ENCODE measurements around the gene DNM2.
A peak's percentile ranks its signal among the peaks of the same experiment; 100 is the strongest.

DNM2 gene

DNA sequence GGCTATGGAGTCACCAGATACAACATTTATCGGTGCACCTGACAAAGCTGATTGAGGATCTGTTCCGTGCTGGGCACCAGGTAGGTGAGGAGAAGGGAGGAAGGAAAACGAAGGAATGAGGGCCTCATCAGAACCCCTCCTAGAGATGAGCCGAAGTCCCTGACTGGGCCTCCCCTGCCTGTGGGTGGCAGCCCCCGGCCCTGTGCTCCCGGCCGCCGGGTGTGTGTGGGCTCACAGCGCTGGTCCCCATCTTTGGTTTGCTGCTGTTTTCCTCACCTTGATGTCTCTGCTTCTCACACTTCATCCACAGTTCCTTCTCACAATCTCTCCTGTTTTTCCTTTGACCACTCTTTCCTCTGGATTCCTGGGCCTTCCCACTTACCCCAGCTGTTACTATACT lies 85.4 kb downstream of the DNM2 start:
- Histone ChIP-seq H2AFZ (ENCODE audit: low read length, unreplicated experiment) (no peak overlapping the region), H3K79me2 (ENCODE audit: control insufficient read depth, insufficient read depth, low read length, unreplicated experiment) (no peaks in the 10 kb centered on the region), H3K4me1 (ENCODE audit: control insufficient read depth, insufficient read depth, low read length, unreplicated experiment) (no peaks in the 10 kb centered on the region), H3K36me3 (ENCODE audit: insufficient read depth, low read length) (peaks cover 5% of the 10 kb centered on the region; the same call in 1 of the 2 replicates), H3K4me3 (ENCODE audit: low read depth, low read length) (no peak overlapping the region), H3K27me3 (ENCODE audit: insufficient read depth, low read length) (no peaks in the 10 kb centered on the region), H3K27ac (ENCODE audit: low read depth, low read length) (no peak overlapping the region)

DNA sequence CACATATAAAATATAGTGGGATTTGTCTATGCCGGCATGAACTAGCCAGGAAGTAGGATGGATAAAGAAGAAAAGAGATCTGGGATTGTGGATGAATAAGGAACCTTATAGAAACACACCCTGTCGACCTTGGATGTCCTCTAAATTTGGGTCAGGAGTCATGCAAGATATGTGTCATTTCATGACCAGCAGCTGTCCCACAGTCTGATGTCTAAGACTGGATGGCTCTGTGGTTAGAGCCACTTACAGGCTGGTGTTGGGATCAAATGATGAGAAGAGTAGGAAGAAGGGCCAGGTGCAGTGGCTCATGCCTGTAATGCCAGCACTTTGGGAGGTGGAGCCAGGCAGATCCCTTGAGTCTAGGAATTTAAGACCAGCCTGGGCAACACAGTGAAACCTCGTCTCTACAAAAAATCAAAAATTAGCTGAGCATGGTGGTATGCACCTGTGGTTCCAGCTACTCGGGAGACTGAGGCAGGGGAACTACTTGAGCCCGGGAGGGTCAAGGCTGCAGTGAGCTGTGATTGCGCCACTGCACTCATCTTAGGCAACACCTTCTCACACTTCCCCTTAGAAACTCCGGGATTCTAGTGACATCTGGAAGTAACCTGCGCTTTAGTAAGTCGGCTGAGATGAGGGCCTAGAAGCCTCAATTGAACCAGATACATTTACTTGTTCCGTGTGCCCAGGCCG lies 87.3 kb downstream of the DNM2 start:
- H2AFZ ChIP-seq (ENCODE audit: low read length, unreplicated experiment), result no peak overlapping the region
- no peaks in the 10 kb centered on the region for H3K79me2 ChIP-seq (ENCODE audit: control insufficient read depth, insufficient read depth, low read length, unreplicated experiment)
- no peaks in the 10 kb centered on the region for H3K27me3 ChIP-seq (ENCODE audit: insufficient read depth, low read length)
- H3K4me1 ChIP-seq (ENCODE audit: control insufficient read depth, insufficient read depth, low read length, unreplicated experiment), result no peaks in the 10 kb centered on the region
- H3K27ac ChIP-seq (ENCODE audit: low read depth, low read length), result no peak overlapping the region
- peaks cover 14% of the 10 kb centered on the region; the same call in 1 of the 2 replicates for H3K36me3 ChIP-seq (ENCODE audit: insufficient read depth, low read length)
- H3K4me3 ChIP-seq (ENCODE audit: low read depth, low read length), result no peak overlapping the region

DNA sequence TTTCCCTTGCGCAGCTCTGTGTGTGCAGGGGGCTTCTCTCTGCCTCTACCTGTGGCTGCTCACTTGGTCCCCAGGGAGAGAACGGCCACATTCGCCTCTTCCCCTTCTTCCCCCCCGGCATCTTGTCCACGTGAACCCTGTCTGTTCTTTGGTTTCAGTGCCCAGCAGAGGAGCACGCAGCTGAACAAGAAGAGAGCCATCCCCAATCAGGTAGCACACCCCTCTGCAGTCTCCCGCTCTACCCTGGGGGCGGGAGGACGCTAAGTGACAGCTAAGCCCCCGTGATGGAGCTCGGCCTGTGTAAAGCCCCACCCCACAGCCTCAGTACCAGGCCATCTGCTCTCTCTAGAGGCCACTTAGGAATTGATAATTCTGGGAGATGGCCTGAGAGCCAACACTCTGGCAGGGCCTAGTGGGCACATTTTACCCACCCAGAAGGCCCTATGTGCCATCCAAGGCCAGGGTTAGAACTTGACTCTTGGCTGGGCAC lies 87.9 kb downstream of the DNM2 start:
- H3K79me2 ChIP-seq (ENCODE audit: control insufficient read depth, insufficient read depth, low read length, unreplicated experiment), result no peaks in the 10 kb centered on the region
- no peak overlapping the region for H3K27ac ChIP-seq (ENCODE audit: low read depth, low read length)
- H3K4me3 ChIP-seq (ENCODE audit: low read depth, low read length), result no peak overlapping the region
- H2AFZ ChIP-seq (ENCODE audit: low read length, unreplicated experiment), result no peak overlapping the region
- H3K27me3 ChIP-seq (ENCODE audit: insufficient read depth, low read length), result no peaks in the 10 kb centered on the region
- peaks cover 14% of the 10 kb centered on the region; the same call in 1 of the 2 replicates for H3K36me3 ChIP-seq (ENCODE audit: insufficient read depth, low read length)
- no peaks in the 10 kb centered on the region for H3K4me1 ChIP-seq (ENCODE audit: control insufficient read depth, insufficient read depth, low read length, unreplicated experiment)

DNA sequence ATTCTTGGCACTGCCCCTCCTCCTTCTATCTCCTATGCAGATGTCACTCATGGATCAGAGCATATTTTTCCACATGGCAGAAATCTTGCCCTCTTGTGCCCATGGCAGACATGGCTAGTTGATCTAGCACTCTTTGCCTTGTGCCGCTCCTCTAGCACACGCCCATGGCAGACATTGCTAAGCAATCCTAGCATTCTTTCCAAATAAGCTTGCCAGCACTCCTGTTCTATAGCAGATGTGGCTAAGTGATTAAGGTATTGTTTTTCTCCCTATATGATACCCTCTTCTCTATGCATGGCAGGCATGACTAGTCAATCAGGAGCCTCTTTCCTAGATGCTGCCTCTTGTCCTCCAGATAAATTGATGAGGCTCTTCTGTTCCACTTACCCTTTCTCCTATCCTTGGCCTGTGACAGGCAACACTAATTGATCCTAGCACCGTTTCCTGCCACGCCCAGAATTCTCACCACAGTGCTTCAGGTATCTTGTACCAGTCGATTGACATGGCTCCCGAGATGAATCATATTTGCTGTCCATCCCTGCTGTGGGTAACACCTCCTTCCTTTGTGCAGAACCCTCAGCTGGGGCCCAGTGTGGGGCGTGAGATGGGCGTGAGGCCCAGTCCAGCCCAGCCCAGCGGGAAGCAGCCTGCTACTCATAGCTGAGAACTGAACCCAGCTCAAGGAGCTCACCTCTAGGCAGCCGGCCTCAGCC lies 91.2 kb downstream of the DNM2 start:
- peaks cover 17% of the 10 kb centered on the region; the same call in 1 of the 2 replicates for H3K36me3 ChIP-seq (ENCODE audit: insufficient read depth, low read length)
- no peak overlapping the region for H3K27ac ChIP-seq (ENCODE audit: low read depth, low read length)
- H3K27me3 ChIP-seq (ENCODE audit: insufficient read depth, low read length), result no peaks in the 10 kb centered on the region

DNA sequence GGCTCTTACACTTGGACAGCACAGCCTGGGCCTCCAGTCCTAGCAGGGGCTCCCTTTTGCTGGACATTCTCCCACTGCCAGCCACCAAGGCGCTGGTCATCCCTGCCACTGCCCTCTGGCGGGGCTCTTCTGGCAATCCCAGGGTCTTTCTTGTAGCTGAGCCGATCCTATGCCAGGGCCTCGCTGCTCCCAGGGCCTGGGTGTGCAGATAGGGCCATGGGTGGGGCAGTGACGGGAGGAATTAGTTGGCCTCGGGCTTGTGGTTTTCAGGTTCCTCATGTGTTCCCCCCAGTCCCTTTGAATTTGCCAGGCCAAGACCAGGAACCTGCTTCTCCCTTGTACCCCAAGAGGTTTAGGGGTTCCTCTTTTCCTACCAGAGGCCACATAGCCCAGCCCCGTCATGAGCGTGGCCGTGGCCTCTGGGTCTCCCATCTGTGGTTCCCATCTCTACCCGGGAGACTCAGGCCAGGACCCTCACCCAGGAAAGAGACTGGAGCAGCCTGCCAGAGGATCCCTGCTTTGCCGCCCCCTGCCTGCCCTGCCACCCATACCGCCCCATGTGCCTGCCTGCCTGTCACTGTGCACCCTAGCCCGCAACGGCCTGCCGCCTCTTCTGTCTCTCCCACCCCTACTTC lies 91.9 kb downstream of the DNM2 start:
- H3K4me3 ChIP-seq (ENCODE audit: low read depth, low read length), result no peak overlapping the region
- peaks cover 23% of the 10 kb centered on the region for H3K4me1 ChIP-seq (ENCODE audit: control insufficient read depth, insufficient read depth, low read length, unreplicated experiment)
- H3K36me3 ChIP-seq (ENCODE audit: insufficient read depth, low read length), result peaks cover 22% of the 10 kb centered on the region; the same call in 1 of the 2 replicates
- no peak overlapping the region for H3K27ac ChIP-seq (ENCODE audit: low read depth, low read length)
- H2AFZ ChIP-seq (ENCODE audit: low read length, unreplicated experiment), result no peak overlapping the region
- H3K79me2 ChIP-seq (ENCODE audit: control insufficient read depth, insufficient read depth, low read length, unreplicated experiment), result peaks cover 3% of the 10 kb centered on the region
- H3K27me3 ChIP-seq (ENCODE audit: insufficient read depth, low read length), result no peaks in the 10 kb centered on the region

More for the DNA sequence above, 91.2 kb downstream of the DNM2 start:
- Histone ChIP-seq H3K4me3 (ENCODE audit: low read depth, low read length) (no peak overlapping the region), H3K4me1 (ENCODE audit: control insufficient read depth, insufficient read depth, low read length, unreplicated experiment) (peaks cover 17% of the 10 kb centered on the region), H3K79me2 (ENCODE audit: control insufficient read depth, insufficient read depth, low read length, unreplicated experiment) (no peaks in the 10 kb centered on the region), H2AFZ (ENCODE audit: low read length, unreplicated experiment) (no peak overlapping the region)

DNA sequence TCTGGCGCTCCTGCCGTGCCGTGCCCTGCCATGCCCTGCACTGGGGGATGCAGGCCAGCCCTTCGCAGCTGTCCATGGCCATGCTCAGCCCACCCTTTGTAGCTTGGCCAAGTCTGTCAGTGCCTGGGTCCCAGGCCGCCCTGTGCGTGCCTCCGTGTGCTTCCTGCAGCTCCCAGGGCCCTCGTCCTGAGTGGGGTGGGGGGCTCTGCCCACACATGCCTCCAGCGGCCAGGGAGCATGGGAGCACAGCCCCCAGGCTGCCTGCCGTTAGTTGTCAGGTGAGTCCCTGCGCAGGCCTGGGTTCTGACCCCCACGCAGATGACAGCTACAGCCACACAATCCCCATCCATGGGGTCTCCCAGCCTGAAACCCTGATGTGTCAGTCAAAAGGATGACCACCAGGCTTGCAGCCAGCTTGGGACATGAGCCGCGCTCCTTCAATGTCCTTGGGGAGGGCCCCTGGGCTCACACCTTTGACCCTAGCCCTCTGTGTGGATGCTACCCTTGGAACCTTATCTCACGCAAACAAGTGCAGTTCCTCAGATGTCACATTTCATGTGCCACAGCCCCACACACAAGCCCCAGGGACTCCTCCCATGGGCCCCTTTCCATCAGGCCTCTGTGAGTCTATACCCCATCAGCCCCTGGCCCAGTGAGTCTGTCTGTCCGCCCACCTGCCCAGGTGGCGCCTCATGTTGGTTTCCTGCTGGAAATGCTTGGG lies 93.7 kb downstream of the DNM2 start:
- H3K27ac ChIP-seq (ENCODE audit: low read depth, low read length), result peak overlapping the region; percentile 50; the same call in 1 of the 2 replicates

DNA sequence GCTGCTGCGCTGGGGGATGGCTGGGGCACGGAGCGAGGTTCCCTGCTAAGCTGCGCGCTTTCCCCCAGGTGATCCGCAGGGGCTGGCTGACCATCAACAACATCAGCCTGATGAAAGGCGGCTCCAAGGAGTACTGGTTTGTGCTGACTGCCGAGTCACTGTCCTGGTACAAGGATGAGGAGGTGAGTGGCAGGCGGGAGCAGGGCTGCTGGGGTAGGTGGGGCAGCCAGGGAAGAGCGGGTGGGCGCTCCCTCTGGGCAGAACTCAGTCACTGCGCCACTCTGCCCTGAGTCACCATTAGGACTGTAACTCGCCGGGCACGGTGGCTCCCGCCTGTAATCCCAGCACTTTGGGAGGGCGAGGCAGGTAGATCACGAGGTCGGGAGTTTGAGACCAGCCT lies 94.3 kb downstream of the DNM2 start:
- H3K79me2 ChIP-seq (ENCODE audit: control insufficient read depth, insufficient read depth, low read length, unreplicated experiment), result peaks cover 27% of the 10 kb centered on the region
- peak overlapping the region; percentile 50; the same call in 1 of the 2 replicates for H3K27ac ChIP-seq (ENCODE audit: low read depth, low read length)
- no peaks in the 10 kb centered on the region for H3K27me3 ChIP-seq (ENCODE audit: insufficient read depth, low read length)
- no peak overlapping the region for H2AFZ ChIP-seq (ENCODE audit: low read length, unreplicated experiment)
- peaks cover 20% of the 10 kb centered on the region; the same call in 1 of the 2 replicates for H3K36me3 ChIP-seq (ENCODE audit: insufficient read depth, low read length)
- H3K4me1 ChIP-seq (ENCODE audit: control insufficient read depth, insufficient read depth, low read length, unreplicated experiment), result peaks cover 35% of the 10 kb centered on the region
- H3K4me3 ChIP-seq (ENCODE audit: low read depth, low read length), result no peak overlapping the region

More for the DNA sequence above, 93.7 kb downstream of the DNM2 start:
- H2AFZ ChIP-seq (ENCODE audit: low read length, unreplicated experiment), result no peak overlapping the region
- H3K36me3 ChIP-seq (ENCODE audit: insufficient read depth, low read length), result peaks cover 20% of the 10 kb centered on the region; the same call in 1 of the 2 replicates
- H3K79me2 ChIP-seq (ENCODE audit: control insufficient read depth, insufficient read depth, low read length, unreplicated experiment), result peaks cover 20% of the 10 kb centered on the region
- no peak overlapping the region for H3K4me3 ChIP-seq (ENCODE audit: low read depth, low read length)
- H3K27me3 ChIP-seq (ENCODE audit: insufficient read depth, low read length), result no peaks in the 10 kb centered on the region
- H3K4me1 ChIP-seq (ENCODE audit: control insufficient read depth, insufficient read depth, low read length, unreplicated experiment), result peaks cover 35% of the 10 kb centered on the region

DNA sequence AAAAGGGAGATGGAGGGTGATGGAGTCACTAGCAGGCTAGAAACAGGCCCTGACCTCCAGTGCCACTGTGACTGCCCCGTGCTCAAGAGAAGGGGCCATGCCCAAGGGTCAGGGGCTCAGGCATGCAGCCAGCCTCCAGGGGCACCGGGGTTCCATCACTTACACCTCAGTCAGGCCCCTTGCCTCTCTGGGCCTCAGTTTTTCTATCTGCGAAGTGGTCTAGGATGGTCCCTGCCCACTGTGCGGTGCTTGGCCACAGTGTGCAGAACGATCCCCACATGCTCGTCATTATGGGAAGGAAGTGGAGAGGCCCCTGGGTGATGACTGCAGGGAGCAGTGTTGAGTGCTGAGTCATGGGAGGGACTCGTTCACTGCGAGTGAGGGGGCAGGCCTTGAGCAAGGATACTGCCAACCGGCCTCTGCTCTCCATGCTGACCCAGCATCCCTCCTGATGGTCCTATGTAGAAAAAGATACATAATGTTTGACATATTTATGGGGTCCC lies 95.1 kb downstream of the DNM2 start:
- H3K36me3 ChIP-seq (ENCODE audit: insufficient read depth, low read length), result peaks cover 20% of the 10 kb centered on the region; the same call in 1 of the 2 replicates
- peak overlapping the region; percentile 98 for H3K27ac ChIP-seq (ENCODE audit: low read depth, low read length)

DNA sequence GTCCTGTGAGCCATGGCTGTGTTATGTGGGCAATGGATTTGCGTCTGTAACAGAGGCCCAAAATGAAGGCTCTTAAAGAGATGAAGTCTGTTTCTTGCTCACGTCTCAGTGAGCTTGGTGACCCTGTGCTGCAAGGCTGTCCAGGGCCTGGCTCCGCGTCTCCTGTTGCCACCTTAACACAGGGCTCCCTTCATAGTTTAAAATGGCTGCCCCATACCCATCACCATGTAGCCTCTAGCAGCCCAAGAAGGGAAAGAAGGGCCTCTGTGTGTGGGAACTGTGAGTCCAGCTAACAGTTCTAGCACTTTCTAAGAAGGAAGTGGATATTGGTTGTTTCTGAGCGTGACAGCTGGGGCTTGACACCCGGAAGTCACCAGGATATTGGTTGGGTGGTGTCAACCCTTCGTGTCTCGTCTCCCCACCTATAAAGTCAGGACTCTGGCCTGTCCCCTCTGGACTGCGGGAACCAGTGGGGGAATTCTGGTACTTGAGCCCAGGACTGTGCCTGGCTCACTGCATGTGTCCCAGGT lies 97.2 kb downstream of the DNM2 start:
- Histone ChIP-seq H3K4me1 (ENCODE audit: control insufficient read depth, insufficient read depth, low read length, unreplicated experiment) (peaks cover 45% of the 10 kb centered on the region), H3K79me2 (ENCODE audit: control insufficient read depth, insufficient read depth, low read length, unreplicated experiment) (peaks cover 30% of the 10 kb centered on the region), H3K27ac (ENCODE audit: low read depth, low read length) (peak overlapping the region; percentile 98), H3K27me3 (ENCODE audit: insufficient read depth, low read length) (no peaks in the 10 kb centered on the region), H3K36me3 (ENCODE audit: insufficient read depth, low read length) (peaks cover 11% of the 10 kb centered on the region; the same call in 1 of the 2 replicates), H3K4me3 (ENCODE audit: low read depth, low read length) (peak overlapping the region; percentile 99), H2AFZ (ENCODE audit: low read length, unreplicated experiment) (no peak overlapping the region)

More for the DNA sequence above, 95.1 kb downstream of the DNM2 start:
- Histone ChIP-seq H3K79me2 (ENCODE audit: control insufficient read depth, insufficient read depth, low read length, unreplicated experiment) (peaks cover 30% of the 10 kb centered on the region), H3K27me3 (ENCODE audit: insufficient read depth, low read length) (no peaks in the 10 kb centered on the region), H3K4me3 (ENCODE audit: low read depth, low read length) (peak overlapping the region; percentile 18; the same call in 1 of the 2 replicates), H3K4me1 (ENCODE audit: control insufficient read depth, insufficient read depth, low read length, unreplicated experiment) (peaks cover 37% of the 10 kb centered on the region), H2AFZ (ENCODE audit: low read length, unreplicated experiment) (no peak overlapping the region)
